ENCODE measurements around the gene CSF2. TPM values are rescaled to one million over a fixed set of nuclear protein-coding genes. Genes with fewer than 3 reads are reported as not detected.

CSF2 gene
- polyA plus RNA-seq, 1 donor (not counting 4 experiments of a cell fraction or from before 2014, with no cell fraction given): 7.2 TPM

- dilution Hi-C loops (cut with MboI; ENCODE audit: extremely low pct_ligation_motif_present, low sequenced_read_pairs): no loop called here
- no peak for FAIRE-seq
These were observed 6.7 kb upstream of the CSF2 start for GRCh38 chr5:132066871-132067270.

GRCh38 chr5:132067451-132067850 is 6.1 kb upstream of the CSF2 start:
- Histone ChIP-seq H3K4me2 (ENCODE audit: control insufficient read depth, extremely low read depth, insufficient read depth, low read depth, low read length) (no peak overlapping the region), H3K4me3 (ENCODE audit: control insufficient read depth in 2 of 3, extremely low read depth in 1 of 3, insufficient read depth in 2 of 3, low read depth in 1 of 3, low read length in 3 of 3) (no peak overlapping the region), H3K27ac (ENCODE audit: control insufficient read depth, insufficient read depth, low read length) (no peak overlapping the region), H2AFZ (ENCODE audit: control insufficient read depth, low read length) (no peak overlapping the region), H3K9ac (ENCODE audit: control insufficient read depth, extremely low read depth, insufficient read depth, low read length) (no peak overlapping the region), H3K9me3 (ENCODE audit: control insufficient read depth, low read depth, low read length) (no peaks in the 10 kb centered on the region), H3K9me1 (ENCODE audit: control insufficient read depth, extremely low read depth, insufficient read depth, low read length) (no peaks in the 10 kb centered on the region), H3K4me1 (ENCODE audit: control insufficient read depth, extremely low read depth, insufficient read depth, low read length) (peaks cover 4% of the 10 kb centered on the region), H3K36me3 (ENCODE audit: control insufficient read depth in 2 of 2, extremely low read depth in 1 of 2, insufficient read depth in 2 of 2, low read length in 2 of 2) (no peaks in the 10 kb centered on the region), H4K20me1 (ENCODE audit: control insufficient read depth, extremely low read depth, insufficient read depth, low read length) (no peaks in the 10 kb centered on the region), H3K27me3 (ENCODE audit: control insufficient read depth, extremely low read depth, insufficient read depth, low read length) (peaks cover 11% of the 10 kb centered on the region), H3K79me2 (ENCODE audit: control insufficient read depth, insufficient read depth, low read length) (no peaks in the 10 kb centered on the region)
- TF ChIP-seq CTCF (optimal IDR thresholded peaks at IDR 0.05 in 1 of 3, IDR thresholded peaks at IDR 0.05 in 1 of 3, conservative IDR thresholded peaks at IDR 0.05 in 1 of 3; ENCODE audit: extremely low read depth in 1 of 3, insufficient read depth in 2 of 3, low read length in 3 of 3) (no peak), EZH2 (IDR thresholded peaks at IDR 0.05; ENCODE audit: low read length) (no peak)
- no peak for DNase-seq (ENCODE audit: low read depth, low spot score)
- FAIRE-seq: no peak
- dilution Hi-C loops (cut with MboI; ENCODE audit: extremely low pct_ligation_motif_present, low sequenced_read_pairs): no loop called here

More at GRCh38 chr5:132066871-132067270, 6.7 kb upstream of the CSF2 start:
- Histone ChIP-seq H3K9me3 (ENCODE audit: control insufficient read depth, low read depth, low read length) (no peaks in the 10 kb centered on the region), H3K27me3 (ENCODE audit: control insufficient read depth, extremely low read depth, insufficient read depth, low read length) (peaks cover 5% of the 10 kb centered on the region), H3K4me1 (ENCODE audit: control insufficient read depth, extremely low read depth, insufficient read depth, low read length) (no peaks in the 10 kb centered on the region), H3K9ac (ENCODE audit: control insufficient read depth, extremely low read depth, insufficient read depth, low read length) (no peak overlapping the region), H3K36me3 (ENCODE audit: control insufficient read depth in 2 of 2, extremely low read depth in 1 of 2, insufficient read depth in 2 of 2, low read length in 2 of 2) (no peaks in the 10 kb centered on the region), H3K9me1 (ENCODE audit: control insufficient read depth, extremely low read depth, insufficient read depth, low read length) (no peaks in the 10 kb centered on the region), H3K79me2 (ENCODE audit: control insufficient read depth, insufficient read depth, low read length) (no peaks in the 10 kb centered on the region), H3K4me3 (ENCODE audit: control insufficient read depth in 2 of 3, extremely low read depth in 1 of 3, insufficient read depth in 2 of 3, low read depth in 1 of 3, low read length in 3 of 3) (no peak overlapping the region), H2AFZ (ENCODE audit: control insufficient read depth, low read length) (no peak overlapping the region), H3K27ac (ENCODE audit: control insufficient read depth, insufficient read depth, low read length) (no peak overlapping the region), H3K4me2 (ENCODE audit: control insufficient read depth, extremely low read depth, insufficient read depth, low read depth, low read length) (no peak overlapping the region), H4K20me1 (ENCODE audit: control insufficient read depth, extremely low read depth, insufficient read depth, low read length) (no peaks in the 10 kb centered on the region)
- TF ChIP-seq CTCF (optimal IDR thresholded peaks at IDR 0.05 in 1 of 3, IDR thresholded peaks at IDR 0.05 in 1 of 3, conservative IDR thresholded peaks at IDR 0.05 in 1 of 3; ENCODE audit: extremely low read depth in 1 of 3, insufficient read depth in 2 of 3, low read length in 3 of 3) (no peak), EZH2 (IDR thresholded peaks at IDR 0.05; ENCODE audit: low read length) (no peak)
- DNase-seq (ENCODE audit: low read depth, low spot score): no peak

Data from keratinocyte (primary cell).